Tibial nerve (tissue), 4 donors: ENCODE data around the gene ARHGAP15. TPM values are rescaled to one million over a fixed set of nuclear protein-coding genes. Genes with fewer than 3 reads are reported as not detected.

ENCODE experiments used
- DNase-seq, 2 donors: peaks; one replicate each; pipeline ENCODE4 v3.0.0-alpha.2; 2019; ENCODE audit warnings: low spot score in 2 of 2
- H3K27ac ChIP-seq, 4 donors: fragments of 200-600 bp; sonication (generic) in 3 of 4; one replicate each; pipeline ENCODE4 v1.5.1; 2017 to 2019; ENCODE audit warnings: mild to moderate bottlenecking in 1 of 4
- H3K27me3 ChIP-seq, 2 donors: fragments of 200-600 bp; sonication (generic) in 1 of 2; one replicate each; pipeline versions ENCODE4 v1.5.1 to v1.6.0; 2017 to 2019
- H3K36me3 ChIP-seq, 3 donors: fragments of 200-600 bp; sonication (generic); one replicate each; pipeline ENCODE4 v1.5.1; 2018 to 2019
- H3K4me1 ChIP-seq, 4 donors: fragments of 200-600 bp; sonication (generic) in 3 of 4; one replicate each; pipeline ENCODE4 v1.5.1; 2017 to 2019
- H3K4me3 ChIP-seq, 4 donors: fragments of 200-600 bp; sonication (generic) in 3 of 4; one replicate each; pipeline ENCODE4 v1.5.1; 2017 to 2019; ENCODE audit warnings: mild to moderate bottlenecking in 1 of 4, moderate library complexity in 1 of 4
- H3K9me3 ChIP-seq, 4 donors: fragments of 200-600 bp; sonication (generic) in 3 of 4; one replicate each; pipeline ENCODE4 v1.5.1; 2017 to 2019
- CTCF ChIP-seq, 5 experiments: fragments of 200-600 bp in 3 of 5; fragments of 450-650 bp in 2 of 5; sonication (generic) in 3 of 5; IDR thresholded peaks; one replicate each; pipeline ENCODE4 v1.5.1; 2016 to 2019; ENCODE audit warnings: antibody characterized with exemption in 5 of 5, mild to moderate bottlenecking in 3 of 5, moderate library complexity in 2 of 5
- EP300 ChIP-seq, 2 donors: sonication (generic); formaldehyde crosslinking; IDR thresholded peaks; one replicate each; pipeline ENCODE4 v1.6.1; 2017; ENCODE audit warnings: antibody characterized with exemption in 2 of 2, mild to moderate bottlenecking in 1 of 2
- POLR2A ChIP-seq, 2 donors: fragments of 450-650 bp; IDR thresholded peaks; one replicate each; pipeline ENCODE4 v1.6.1; 2017; ENCODE audit warnings: antibody characterized with exemption in 2 of 2, mild to moderate bottlenecking in 2 of 2, moderate library complexity in 2 of 2
- WGBS, 2 donors: methylation state at CpG; one replicate each; pipeline ENCODE4 v1.1.5; 2018; 5-methylcytosine and 5-hydroxymethylcytosine counted together
- total RNA-seq, 4 donors: library from RNA; depleted of rRNA; stranded (reverse); fragments of >200 nt; gene quantifications; one replicate each; pipeline ENCODE4 v1.1.0, GENCODE V29; 2016

Gene ARHGAP15
- total RNA-seq, 4 donors from 2014 or later = 22.6 to 47.4 (median 35.9) TPM

- no peak for DNase-seq
- Histone ChIP-seq H3K4me1 (peaks cover 0 to 4% (median 0%) of the 10 kb centered on the region in 4 donors), H3K27me3 (no peaks in the 10 kb centered on the region)
Observed at GRCh38 chr2:143758629-143759330, 629.6 kb downstream of the ARHGAP15 start.

GRCh38 chr2:143759455-143759854, 630.2 kb downstream of the ARHGAP15 start:
- peaks cover 0 to 5% (median 2%) of the 10 kb centered on the region in 4 donors for H3K4me1 ChIP-seq
- WGBS, 2 donors = 80 to 83% methylated on average over 6 of the region's 6 CpGs
- H3K27me3 ChIP-seq = no peaks in the 10 kb centered on the region
- no peak for DNase-seq
- no peaks in the 10 kb centered on the region for H3K36me3 ChIP-seq
- H3K9me3 ChIP-seq = no peaks in the 10 kb centered on the region
- TF ChIP-seq POLR2A (IDR thresholded peaks at IDR 0.05) (no peak), EP300 (IDR thresholded peaks at IDR 0.05) (no peak), CTCF (IDR thresholded peaks at IDR 0.05) (no peak)
- no peak overlapping the region for H3K4me3 ChIP-seq
- no peak overlapping the region for H3K27ac ChIP-seq

More at GRCh38 chr2:143758629-143759330, 629.6 kb downstream of the ARHGAP15 start:
- H3K4me3 ChIP-seq = no peak overlapping the region
- whole genome bisulfite sequencing, 2 donors = 86 to 90% methylated on average over 3 of the region's 3 CpGs
- TF ChIP-seq POLR2A (IDR thresholded peaks at IDR 0.05) (no peak), CTCF (IDR thresholded peaks at IDR 0.05) (no peak), EP300 (IDR thresholded peaks at IDR 0.05) (no peak)
- H3K27ac ChIP-seq = no peak overlapping the region
- H3K9me3 ChIP-seq = no peaks in the 10 kb centered on the region
- H3K36me3 ChIP-seq = no peaks in the 10 kb centered on the region

GRCh38 chr2:143762176-143762928, 633.1 kb downstream of the ARHGAP15 start:
- Histone ChIP-seq H3K4me3 (no peak overlapping the region), H3K4me1 (peaks cover 0 to 5% (median 2%) of the 10 kb centered on the region in 4 donors), H3K27me3 (no peaks in the 10 kb centered on the region), H3K9me3 (no peaks in the 10 kb centered on the region), H3K27ac (no peak overlapping the region), H3K36me3 (no peaks in the 10 kb centered on the region)
- DNase-seq = no peak
- WGBS, 2 donors = 84 to 86% methylated on average over 3 of the region's 3 CpGs
- TF ChIP-seq POLR2A (IDR thresholded peaks at IDR 0.05) = no peak
- TF ChIP-seq CTCF (IDR thresholded peaks at IDR 0.05) = no peak
- TF ChIP-seq EP300 (IDR thresholded peaks at IDR 0.05) = no peak

DNA sequence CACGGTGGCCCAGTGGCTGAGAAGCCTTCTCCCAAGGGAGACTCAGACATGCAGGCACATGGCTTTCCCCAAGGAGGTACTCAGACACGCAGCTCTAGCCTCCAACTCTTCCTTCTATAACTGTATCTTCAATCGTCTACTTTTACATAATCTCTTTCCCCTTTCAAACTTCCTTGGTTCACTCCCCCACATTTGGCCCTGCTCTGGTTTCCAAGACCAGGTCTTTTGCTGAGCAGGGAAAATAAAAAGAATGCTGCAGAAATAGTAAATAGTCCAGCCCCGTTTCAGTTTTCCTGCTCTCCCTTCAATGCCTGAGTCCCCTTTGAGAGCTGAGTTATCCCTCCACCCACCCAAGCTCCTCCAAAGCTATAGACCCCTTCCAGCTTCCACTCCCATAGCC, 635.0 kb downstream of the ARHGAP15 start:
- WGBS, 2 donors = 43 to 44% methylated on average over 4 of the region's 4 CpGs
- no peak overlapping the region for H3K27ac ChIP-seq
- no peak for DNase-seq

More for the DNA sequence above, 635.0 kb downstream of the ARHGAP15 start:
- H3K4me1 ChIP-seq = peaks cover 0 to 5% (median 0%) of the 10 kb centered on the region in 4 donors
- H3K4me3 ChIP-seq = no peak overlapping the region
- peaks cover 0 to 7% (median 0%) of the 10 kb centered on the region in 3 donors for H3K36me3 ChIP-seq
- no peak for TF ChIP-seq EP300 (IDR thresholded peaks at IDR 0.05)
- no peak for TF ChIP-seq CTCF (IDR thresholded peaks at IDR 0.05)
- no peak for TF ChIP-seq POLR2A (IDR thresholded peaks at IDR 0.05)
- H3K27me3 ChIP-seq = no peaks in the 10 kb centered on the region
- H3K9me3 ChIP-seq = no peaks in the 10 kb centered on the region
